ENCODE results near the gene IL10RA. TPM values are rescaled to one million over a fixed set of nuclear protein-coding genes. Genes with fewer than 3 reads are reported as not detected.
A peak's percentile ranks its signal among the peaks of the same experiment; 100 is the strongest.
"Not testable (repeated sequence)": the region's sequence is repeated elsewhere in the genome, so short reads cannot be mapped to it uniquely, and the experiment has no call there.

IL10RA gene
- total RNA-seq, 1 donor from 2014 or later: 7.2 TPM

DNA sequence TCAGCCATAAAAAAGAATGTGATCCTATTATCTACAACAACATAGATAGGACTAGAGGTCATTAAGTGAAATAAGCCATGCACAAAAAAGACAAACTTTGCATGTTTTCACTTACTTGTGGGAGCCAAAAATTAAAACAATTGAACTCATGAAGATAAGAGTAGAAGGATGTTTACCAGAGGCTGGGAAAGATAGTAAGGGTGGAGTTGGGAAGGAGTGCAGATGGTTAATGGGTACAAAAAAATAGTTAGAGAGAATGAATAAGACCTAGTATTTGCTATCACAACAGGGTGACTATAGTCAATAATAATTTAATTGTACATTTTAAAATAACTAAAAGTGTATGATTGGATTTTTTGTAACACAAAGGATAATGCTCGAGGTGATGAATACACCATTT lies 27.2 kb upstream of the IL10RA start:
- intact Hi-C loops (cut with DNase I): no loop called here
- no peak for DNase-seq (ENCODE audit: missing footprints)
- no peak for ATAC-seq

DNA sequence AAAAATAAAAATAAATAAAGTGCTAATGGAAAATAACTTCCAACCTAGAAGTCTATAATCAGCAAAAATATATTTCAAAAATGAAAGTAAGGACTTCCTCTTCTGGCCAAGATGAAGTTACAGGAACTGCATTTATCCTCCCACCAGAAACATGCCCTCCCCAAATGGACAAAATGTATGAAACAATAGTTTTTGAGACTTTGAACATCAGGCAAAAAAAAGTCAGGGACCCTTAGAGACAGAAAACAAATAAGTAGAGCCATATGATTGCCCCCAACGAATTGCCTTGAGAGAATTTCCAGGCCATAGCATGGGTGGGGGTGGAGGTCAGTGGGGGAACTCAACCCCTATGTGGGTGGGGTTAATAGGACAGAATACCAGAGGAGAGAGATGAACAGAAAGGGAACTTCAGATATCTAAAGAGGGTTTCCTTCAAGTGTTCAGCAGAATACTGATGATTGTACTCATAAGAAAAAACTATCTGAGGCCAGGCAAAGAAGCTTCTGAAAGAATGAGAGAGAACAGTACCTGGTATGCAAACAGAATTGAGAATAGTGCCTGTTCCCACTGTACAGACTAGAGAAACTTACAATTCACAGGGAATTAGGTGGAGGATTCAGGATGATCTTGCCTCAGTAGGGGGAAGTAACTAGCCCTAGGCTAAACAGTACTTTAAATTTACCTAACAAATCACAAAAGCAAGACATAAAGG lies 26.6 kb upstream of the IL10RA start:
- ATAC-seq (peak; percentile 48), DNase-seq (ENCODE audit: missing footprints) (no peak)
- intact Hi-C loops (cut with DNase I): no loop called here

DNA sequence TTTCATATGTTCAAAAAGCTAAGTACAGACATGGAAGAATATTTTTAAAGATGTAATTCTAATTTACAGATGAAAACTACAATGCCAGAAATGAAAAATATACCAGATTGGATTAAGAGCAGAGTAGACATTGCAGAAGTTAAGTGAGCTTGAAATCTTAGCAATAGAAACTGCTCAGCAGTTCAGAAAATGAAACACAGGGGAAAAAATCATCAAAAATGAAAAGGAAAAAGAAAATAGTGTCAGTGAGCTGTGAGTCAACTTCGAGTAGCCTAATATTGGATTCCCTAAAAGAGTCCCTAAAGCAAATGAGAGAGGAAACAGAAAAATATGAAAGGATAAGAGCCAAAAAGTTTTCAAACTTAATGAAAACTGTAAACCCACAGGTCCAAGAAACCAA lies 25.8 kb upstream of the IL10RA start:
- ATAC-seq (no peak), DNase-seq (ENCODE audit: missing footprints) (no peak)
- intact Hi-C loops (cut with DNase I): no loop called here

DNA sequence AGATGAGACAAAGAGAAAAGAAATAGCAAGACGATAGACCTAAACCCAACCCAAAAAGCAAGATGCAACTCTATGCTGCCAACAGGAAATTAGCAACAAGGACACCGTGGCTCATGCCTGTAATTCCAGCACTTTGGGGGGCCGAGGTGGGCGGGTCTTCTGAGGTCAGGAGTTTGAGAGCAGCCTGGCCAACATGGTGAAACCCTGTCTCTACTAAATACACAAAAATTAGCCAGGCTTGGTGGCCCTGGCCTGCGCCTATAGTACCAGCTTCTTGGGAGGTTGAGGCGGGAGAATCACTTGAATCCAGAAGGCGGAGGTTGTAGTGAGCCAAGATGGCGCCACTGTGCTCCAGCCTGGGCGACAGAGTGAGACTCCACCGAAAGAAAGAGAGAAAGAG lies 24.3 kb upstream of the IL10RA start:
- ATAC-seq (no peak), DNase-seq (ENCODE audit: missing footprints) (no peak)
- intact Hi-C loops (cut with DNase I): no loop called here

DNA sequence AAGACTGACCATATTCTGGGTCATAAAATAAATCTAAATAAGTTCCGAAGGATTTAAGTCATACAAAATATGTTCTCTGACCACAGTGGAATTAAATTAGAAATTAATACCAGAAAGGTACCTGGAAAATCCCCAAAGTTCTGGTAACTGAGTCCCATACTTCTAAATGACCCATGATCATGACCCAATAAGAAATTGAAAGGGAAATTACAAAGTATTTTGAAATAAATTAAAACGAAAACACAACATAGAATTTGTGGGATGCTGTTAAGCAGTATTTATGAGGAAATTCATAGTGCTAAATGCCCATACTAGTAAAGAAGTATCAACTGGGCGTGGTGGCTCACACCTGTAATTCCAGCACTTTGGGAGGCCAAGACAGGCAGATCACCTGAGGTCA lies 23.4 kb upstream of the IL10RA start:
- intact Hi-C loops (cut with DNase I): no loop called here
- ATAC-seq: no peak
- no peak for DNase-seq (ENCODE audit: missing footprints)

DNA sequence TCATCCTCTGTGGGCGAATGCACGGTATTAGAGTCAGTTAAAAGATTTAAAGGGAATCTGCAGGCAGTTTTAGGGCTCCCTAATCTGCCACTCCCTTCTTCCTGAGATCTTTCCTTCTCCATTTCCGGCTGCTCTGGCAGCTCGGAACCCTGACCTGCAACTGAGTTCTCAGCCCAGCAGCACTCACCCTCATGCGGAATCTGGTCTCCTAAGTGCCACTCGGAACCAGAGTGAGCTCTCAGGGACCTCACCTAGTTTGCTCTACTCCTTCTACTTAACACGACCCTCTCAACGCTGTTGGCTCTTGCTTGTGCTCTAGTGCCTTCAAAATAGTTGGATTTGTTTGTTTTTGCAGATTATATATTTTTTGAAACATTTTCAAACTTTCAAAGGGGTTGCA lies 19.3 kb upstream of the IL10RA start:
- intact Hi-C loops (cut with DNase I): no loop called here
- DNase-seq (ENCODE audit: missing footprints) (no peak), ATAC-seq (no peak)

DNA sequence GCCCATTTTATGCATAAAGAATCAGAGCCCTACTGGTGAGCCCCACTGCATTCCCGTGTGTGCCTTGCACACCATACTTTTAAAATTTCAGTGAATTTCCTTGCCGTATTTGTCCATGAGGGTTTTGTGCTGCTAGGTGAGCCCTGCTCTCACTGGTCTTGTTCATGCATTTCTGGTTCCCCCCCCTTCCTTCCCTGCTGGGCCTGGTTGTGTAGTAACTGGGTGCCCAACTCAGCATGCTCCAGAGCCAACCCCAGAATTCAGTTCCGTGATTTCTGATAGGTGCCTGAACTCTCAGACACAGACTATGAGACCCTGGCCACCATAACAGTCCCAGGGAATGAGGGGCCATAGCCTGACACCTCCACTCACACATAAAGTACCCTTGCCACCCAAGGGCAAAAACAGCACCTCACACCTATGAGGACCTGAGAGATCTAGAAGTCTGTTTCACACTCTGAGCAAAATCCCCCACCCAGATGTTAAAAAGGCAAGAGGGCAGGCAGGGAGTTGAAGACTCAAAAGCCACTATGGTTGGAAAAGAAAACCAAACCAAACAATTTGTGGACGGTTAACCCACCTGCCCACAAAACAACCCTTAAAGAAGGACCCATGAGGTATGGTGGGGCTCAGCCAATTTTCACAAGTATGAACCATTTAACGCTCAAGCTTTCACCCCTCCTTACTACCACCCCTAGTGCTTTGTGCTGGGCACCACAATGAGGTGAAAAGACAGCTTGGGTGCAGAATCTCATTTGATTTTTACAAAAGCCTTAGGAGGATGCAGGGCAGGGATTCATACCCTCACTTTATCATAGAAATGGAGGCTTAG lies 16.8 kb upstream of the IL10RA start:
- intact Hi-C loops (cut with DNase I): no loop called here
- no peak for ATAC-seq

GRCh38 chr11:117970400-117971024 lies 15.7 kb upstream of the IL10RA start:
- intact Hi-C loops (cut with DNase I): no loop called here
- DNase-seq (ENCODE audit: missing footprints) (no peak), ATAC-seq (peak; percentile 79)

More for the DNA sequence above, 16.8 kb upstream of the IL10RA start:
- no peak for DNase-seq (ENCODE audit: missing footprints)

DNA sequence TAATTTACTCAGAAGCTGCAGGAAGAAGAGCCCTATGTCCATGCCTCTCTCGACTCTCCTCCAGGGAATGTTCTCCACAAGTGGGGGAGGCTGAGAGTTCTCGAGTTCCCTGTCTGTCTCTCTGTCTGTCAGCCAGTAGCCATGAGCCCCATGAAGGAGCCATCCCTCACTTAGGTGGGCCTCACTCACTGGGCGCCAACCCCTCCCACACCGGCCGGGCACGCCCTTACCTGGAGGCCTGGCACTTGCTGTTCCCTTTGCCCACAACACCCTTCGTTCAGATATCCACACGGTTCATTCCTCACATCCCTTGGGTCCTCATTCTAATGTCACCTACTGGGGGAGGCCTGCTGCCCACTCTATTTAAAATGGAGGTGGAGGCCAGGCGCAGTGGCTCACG lies 14.2 kb upstream of the IL10RA start:
- ATAC-seq (no peak), DNase-seq (ENCODE audit: missing footprints) (no peak)
- intact Hi-C loops (cut with DNase I): no loop called here

GRCh38 chr11:117972629-117973502 lies 13.3 kb upstream of the IL10RA start:
- DNase-seq (ENCODE audit: missing footprints): no peak
- no peak for ATAC-seq
- intact Hi-C loops (cut with DNase I): no loop called here

DNA sequence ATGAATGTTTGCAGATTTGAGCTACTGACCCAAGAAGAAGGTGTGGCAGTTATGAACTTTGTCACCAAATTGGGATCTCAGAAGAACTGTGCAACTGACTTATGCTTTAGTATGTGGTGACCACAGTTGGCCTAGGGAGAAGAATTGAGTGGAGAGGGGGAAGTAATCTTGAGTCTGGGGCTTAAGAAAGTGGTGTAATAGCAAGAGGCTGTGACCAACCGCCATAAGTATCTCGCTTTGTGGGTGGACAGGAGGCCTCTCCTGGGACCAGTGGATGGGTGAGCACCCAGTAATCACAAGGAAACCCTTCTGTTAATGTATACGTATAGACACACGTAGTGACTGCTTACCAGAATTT lies 12.7 kb upstream of the IL10RA start:
- intact Hi-C loops (cut with DNase I): no loop called here
- ATAC-seq: no peak
- no peak for DNase-seq (ENCODE audit: missing footprints)

GRCh38 chr11:117976445-117976844 lies 9.7 kb upstream of the IL10RA start:
- DNase-seq (ENCODE audit: missing footprints): no peak
- intact Hi-C loops (cut with DNase I): no loop called here
- ATAC-seq: no peak

- intact Hi-C loops (cut with DNase I): no loop called here
- peak; percentile 15 for ATAC-seq
Measured at GRCh38 chr11:117977029-117977428, 9.2 kb upstream of the IL10RA start.

DNA sequence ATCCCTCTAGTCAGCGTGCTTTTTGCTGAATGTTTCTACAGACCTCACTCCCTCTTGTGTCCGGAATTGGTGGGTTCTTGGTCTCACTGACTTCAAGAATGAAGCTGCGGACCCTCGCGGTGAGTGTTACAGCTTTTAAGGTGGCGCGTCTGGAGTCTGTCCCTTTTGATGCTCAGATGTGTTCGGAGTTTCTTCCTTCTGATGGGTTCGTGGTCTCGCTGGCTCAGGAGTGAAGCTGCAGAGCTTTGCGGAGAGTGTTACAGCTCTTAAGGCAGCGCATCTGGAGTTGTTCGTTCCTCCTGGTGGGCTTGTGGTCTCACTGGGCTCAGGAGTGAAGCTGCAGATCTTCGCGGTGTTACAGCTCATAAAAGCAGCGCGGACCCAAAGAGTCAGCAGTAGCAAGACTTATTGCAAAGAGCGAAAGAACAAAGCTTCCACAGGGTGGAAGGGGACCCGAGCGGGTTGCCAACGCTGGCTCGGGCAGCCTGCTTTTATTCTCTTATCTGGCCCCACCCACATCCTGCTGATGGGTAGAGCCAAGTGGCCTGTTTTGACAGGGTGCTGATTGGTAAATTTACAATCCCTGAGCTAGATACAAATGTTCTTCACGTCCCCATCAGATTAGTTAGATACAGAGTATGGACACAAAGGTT lies 8.5 kb upstream of the IL10RA start:
- intact Hi-C loops (cut with DNase I); DNase-seq (ENCODE audit: missing footprints); ATAC-seq: not testable (repeated sequence)

More at GRCh38 chr11:117977029-117977428, 9.2 kb upstream of the IL10RA start:
- no peak for DNase-seq (ENCODE audit: missing footprints)

DNA sequence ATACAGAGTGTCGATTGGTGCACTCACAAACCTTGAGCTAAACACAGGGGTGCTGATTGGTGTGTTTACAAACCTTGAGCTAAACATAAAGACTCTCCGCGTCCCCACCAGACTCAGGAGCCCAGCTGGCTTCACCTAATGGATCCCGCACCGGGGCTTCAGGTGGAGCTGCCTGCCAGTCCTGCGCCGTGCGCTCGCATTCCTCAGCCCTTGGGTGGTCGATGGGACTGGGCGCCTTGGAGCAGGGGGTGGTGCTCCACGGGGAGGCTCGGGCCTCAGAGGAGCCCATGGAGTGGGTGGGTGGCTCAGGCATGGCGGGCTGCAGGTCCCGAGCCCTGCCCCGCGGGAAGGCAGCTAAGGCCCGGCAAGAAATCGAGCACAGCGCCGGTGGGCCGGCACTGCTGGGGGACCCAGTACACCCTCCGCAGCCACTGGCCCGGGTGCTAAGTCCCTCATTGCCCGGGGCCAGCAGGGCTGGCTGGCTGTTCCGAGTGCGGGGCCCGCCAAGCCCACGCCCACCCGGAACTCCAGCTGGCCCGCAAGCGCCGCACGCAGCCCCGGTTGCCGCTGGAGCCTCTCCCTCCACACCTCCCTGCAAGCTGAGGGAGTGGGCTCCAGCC lies 7.8 kb upstream of the IL10RA start:
- ATAC-seq; DNase-seq (ENCODE audit: missing footprints); intact Hi-C loops (cut with DNase I): not testable (repeated sequence)

GRCh38 chr11:117978991-117979390 lies 7.2 kb upstream of the IL10RA start:
- ATAC-seq: peak; percentile 82
- no peak for DNase-seq (ENCODE audit: missing footprints)
- intact Hi-C loops (cut with DNase I): no loop called here

DNA sequence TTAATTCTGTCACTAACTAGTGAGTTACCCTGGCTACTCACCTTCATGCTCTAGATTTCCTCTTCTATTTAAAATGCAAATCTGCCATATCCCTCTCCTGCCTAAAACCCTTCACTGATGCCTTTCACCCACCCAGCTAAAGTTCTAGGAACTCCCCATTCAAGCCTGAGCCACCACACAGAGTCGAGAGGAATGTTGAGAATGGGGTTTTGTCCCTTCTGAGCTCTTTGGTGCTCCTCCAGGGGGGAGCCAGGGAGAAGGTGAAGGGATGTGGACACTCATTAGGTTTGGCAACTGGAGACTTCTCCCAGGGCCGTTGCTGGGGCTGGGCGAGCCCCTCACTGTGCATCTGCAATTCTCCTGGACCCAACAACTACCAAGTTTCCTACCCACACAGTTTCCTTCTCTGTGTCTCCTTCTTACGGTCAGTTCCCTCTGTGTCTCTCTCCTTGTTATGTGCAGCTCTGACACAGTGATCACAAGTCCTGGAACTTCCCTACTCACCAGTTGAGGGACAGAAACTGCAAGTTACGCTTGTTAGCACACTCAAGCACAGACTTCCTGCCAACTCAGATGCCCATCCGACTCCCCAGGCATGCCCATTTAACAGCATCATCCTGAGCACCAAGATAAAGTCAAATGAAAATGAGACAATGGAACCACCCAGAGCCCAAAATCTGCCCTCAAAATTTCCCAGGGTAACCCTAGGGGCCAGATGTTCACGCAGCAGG lies 6.5 kb upstream of the IL10RA start:
- intact Hi-C loops (cut with DNase I): no loop called here
- ATAC-seq (peak; percentile 53), DNase-seq (ENCODE audit: missing footprints) (no peak)
